Measurements from ENCODE around the gene SECISBP2L.

SECISBP2L gene

DNA sequence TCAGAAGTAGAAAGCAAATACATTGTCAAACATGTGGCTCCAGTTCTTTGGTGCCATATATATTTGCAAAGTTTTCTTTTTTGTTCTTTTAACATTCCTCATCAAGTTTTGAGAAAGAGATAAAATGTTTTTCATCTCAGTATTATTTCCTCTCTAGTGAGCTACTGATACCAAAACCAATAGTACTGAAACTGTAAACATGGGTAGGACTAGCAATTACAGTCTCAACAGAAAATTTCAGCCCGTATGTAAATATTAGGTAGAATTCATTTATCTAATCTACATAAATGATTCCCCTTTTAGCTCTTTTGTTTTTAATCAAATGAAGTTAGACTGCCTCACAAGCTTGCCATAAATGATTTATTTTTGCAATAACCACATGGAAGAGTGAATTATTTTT lies 21.4 kb downstream of the SECISBP2L start:
- TF ChIP-seq, protein P1, sequence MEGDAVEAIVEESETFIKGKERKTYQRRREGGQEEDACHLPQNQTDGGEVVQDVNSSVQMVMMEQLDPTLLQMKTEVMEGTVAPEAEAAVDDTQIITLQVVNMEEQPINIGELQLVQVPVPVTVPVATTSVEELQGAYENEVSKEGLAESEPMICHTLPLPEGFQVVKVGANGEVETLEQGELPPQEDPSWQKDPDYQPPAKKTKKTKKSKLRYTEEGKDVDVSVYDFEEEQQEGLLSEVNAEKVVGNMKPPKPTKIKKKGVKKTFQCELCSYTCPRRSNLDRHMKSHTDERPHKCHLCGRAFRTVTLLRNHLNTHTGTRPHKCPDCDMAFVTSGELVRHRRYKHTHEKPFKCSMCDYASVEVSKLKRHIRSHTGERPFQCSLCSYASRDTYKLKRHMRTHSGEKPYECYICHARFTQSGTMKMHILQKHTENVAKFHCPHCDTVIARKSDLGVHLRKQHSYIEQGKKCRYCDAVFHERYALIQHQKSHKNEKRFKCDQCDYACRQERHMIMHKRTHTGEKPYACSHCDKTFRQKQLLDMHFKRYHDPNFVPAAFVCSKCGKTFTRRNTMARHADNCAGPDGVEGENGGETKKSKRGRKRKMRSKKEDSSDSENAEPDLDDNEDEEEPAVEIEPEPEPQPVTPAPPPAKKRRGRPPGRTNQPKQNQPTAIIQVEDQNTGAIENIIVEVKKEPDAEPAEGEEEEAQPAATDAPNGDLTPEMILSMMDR (IDR thresholded peaks at IDR 0.05), result no peak

DNA sequence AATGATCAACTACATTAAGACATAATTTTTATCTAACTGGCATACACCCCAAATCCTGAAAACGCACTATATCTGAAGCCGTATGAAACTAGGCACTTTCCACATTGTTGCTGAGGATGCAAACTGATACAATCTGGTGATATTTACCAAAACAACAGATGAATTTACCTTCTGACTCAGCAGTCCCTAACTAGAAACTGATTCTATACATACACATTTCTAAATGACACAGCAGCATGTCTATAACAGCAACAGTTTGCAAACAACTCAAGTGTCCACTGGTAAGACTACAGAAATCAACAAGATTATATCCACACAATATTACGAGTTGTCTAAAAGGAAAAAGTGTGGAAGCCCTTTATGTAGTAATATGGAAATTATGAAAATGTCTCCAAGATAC lies 22.9 kb downstream of the SECISBP2L start:
- TF ChIP-seq, protein P1 (IDR thresholded peaks at IDR 0.05), result no peak

DNA sequence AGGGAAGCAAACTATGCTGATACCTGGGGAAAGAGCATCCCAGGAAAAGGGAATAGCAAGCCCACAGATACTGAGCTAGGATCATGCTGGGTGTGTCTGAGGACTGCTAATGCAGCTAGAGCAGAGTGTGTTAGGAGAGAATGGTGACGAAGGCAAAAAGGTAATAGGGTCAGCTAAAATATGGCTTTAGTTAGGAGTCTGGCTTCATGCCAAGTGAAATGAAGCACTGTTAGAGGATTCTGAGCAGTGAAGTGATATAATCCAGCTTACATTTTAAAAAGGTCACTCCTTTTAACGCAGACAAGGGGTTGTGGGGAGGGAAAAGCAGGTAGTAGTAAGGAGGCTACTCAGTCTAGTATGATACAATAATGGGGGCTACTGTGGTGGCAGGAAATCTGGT lies 30.4 kb downstream of the SECISBP2L start:
- TF ChIP-seq, protein P1 (IDR thresholded peaks at IDR 0.05), result no peak

DNA sequence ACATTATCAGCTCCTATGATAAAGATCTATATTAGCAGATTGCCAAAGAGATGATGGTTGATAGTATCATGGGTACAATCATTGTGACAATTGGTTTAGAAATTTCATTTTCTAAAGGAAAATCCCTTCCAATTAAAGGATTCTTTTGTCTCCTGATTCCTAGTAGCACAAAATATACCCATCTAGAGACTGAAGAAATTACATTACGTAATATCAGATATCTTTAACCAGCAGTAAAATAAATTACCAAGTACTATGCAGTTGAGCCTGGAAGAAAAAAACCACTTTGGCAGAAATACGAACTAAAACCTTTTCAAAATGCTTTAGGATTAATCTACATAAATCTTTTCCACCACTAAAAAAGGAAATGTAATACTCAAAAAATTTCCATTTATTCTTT lies 46.9 kb downstream of the SECISBP2L start:
- TF ChIP-seq, protein P1 (IDR thresholded peaks at IDR 0.05), result no peak

DNA sequence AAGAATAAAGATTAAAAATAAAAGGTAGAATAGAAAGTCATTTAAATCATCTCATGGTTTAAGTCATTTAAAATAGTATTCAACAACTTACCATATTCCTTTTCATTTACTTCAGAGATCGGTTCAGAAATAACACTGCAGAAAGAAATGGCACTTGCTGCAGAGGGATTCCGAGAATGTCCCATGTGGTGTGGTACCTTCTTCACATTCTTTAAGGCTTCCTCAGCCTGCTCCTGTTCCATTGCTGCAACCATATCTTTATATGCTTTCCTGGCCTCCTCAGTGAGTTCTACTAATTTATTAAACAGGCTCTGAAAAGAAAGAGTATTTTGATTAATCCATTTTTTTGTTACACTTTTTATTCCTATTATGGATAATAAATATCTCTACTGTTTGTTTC lies 50.0 kb downstream of the SECISBP2L start:
- TF ChIP-seq, protein P1 (IDR thresholded peaks at IDR 0.05), result no peak

DNA sequence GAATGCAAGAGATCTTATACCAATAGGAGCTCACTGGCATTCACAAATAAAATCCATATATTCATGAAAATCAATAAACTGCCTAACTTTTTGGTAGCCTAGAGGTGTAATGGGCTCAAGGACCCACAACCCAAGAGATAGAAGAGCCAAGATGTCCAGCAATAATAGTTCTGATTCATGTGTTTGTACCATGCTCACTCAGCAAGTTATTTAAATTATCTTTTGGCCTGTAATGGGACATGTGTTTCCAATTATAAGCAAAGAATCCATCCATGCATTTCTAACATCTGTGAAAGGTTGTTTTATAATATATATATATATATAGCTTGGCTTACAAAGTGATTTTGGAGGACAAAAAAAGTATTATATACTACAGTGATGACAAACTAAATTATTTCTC lies 52.9 kb downstream of the SECISBP2L start:
- TF ChIP-seq, protein P1 (IDR thresholded peaks at IDR 0.05), result no peak

DNA sequence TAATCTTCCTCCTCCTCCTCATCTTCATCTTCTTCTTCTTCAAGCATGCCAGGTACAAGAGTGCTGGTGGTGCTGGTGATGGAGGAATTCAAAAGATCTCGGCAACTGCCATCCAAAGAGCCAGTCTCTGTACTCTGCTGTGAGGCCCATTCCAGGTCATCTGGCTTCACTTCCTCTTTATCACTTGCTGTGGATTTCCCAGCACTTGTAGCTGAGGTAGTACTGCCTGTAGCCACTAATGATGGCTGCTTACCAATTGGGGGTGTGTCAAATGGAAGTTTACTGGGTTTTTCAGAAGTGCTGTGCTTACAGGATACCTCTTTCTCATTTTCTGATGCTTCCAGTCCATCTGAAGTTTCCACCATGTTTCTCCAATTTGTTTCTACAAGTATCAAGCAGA lies 53.7 kb downstream of the SECISBP2L start:
- TF ChIP-seq, protein P1 (IDR thresholded peaks at IDR 0.05), result no peak

DNA sequence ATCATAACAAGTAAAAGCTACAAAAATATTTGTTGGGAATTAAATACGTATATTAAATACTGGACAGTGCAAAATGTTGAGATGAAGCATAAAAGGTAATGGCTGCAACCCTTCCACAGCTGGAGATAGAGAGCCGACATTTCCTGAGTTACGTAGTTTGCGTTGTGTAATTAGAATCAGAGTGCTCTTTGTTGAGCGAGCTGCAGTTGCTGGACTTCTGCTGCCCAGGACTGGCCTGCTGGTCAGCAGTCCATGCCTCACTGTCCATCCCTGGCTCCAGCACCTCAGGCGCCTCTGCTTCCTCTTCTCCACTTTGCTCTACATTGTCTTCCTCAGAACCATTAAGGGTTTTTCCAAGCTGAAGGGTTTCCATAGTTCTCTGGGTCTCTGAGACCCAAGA lies 54.1 kb downstream of the SECISBP2L start:
- TF ChIP-seq, protein P1 (IDR thresholded peaks at IDR 0.05), result no peak
